Activated naive CD8-positive, alpha-beta T cell treated with anti-CD3 and anti-CD28 coated beads, Interleukin-2, amount 50 U/mL, for 24 hours (primary cell): ENCODE data around the gene TEX14.
"Not testable (repeated sequence)": the region's sequence is repeated elsewhere in the genome, so short reads cannot be mapped to it uniquely, and the experiment has no call there.

Experiments
- ATAC-seq: fragments of 150-1000 bp; cut with Tn5 transposase; one replicate; pipeline ENCODE4 v1.10.0; 2021
- DNase-seq: peaks from one replicate; pipeline ENCODE4 v3.0.0; 2021
- H3K27ac Mint-ChIP-seq: one replicate; pipeline ENCODE4 v1.8.0; 2021; ENCODE audit warnings: mild to moderate bottlenecking, mixed read lengths
- H3K27me3 Mint-ChIP-seq: one replicate; pipeline ENCODE4 v1.8.0; 2021; ENCODE audit warnings: mixed read lengths
- H3K36me3 Mint-ChIP-seq: one replicate; pipeline ENCODE4 v1.8.0; 2021; ENCODE audit warnings: low read depth, mixed read lengths
- H3K4me1 Mint-ChIP-seq: one replicate; pipeline ENCODE4 v1.8.0; 2021; ENCODE audit warnings: mixed read lengths
- H3K4me3 Mint-ChIP-seq: one replicate; pipeline ENCODE4 v1.8.0; 2021; ENCODE audit warnings: mild to moderate bottlenecking, moderate library complexity, mixed read lengths
- H3K9me3 Mint-ChIP-seq: one replicate; pipeline ENCODE4 v1.8.0; 2021; ENCODE audit warnings: mixed read lengths

Gene TEX14

GRCh38 chr17:58582718-58583117 lies 109.1 kb downstream of the TEX14 start:
- H3K36me3 Mint-ChIP-seq, H3K27ac Mint-ChIP-seq, H3K4me3 Mint-ChIP-seq, ATAC-seq, H3K9me3 Mint-ChIP-seq, H3K4me1 Mint-ChIP-seq, DNase-seq, H3K27me3 Mint-ChIP-seq: not testable (repeated sequence)

GRCh38 chr17:58580671-58581070 lies 111.2 kb downstream of the TEX14 start:
- Mint-ChIP-seq H3K36me3 (no peaks in the 10 kb centered on the region), H3K27me3 (no peaks in the 10 kb centered on the region), H3K9me3 (no peaks in the 10 kb centered on the region), H3K27ac (no peak overlapping the region), H3K4me3 (no peak overlapping the region), H3K4me1 (no peaks in the 10 kb centered on the region)
- DNase-seq (no peak), ATAC-seq (no peak)

GRCh38 chr17:58577696-58578095 lies 114.1 kb downstream of the TEX14 start:
- H3K27ac Mint-ChIP-seq, result no peak overlapping the region
- no peaks in the 10 kb centered on the region for H3K27me3 Mint-ChIP-seq
- DNase-seq (peak; percentile 38), ATAC-seq (no peak)
- no peaks in the 10 kb centered on the region for H3K36me3 Mint-ChIP-seq
- no peaks in the 10 kb centered on the region for H3K4me1 Mint-ChIP-seq
- no peaks in the 10 kb centered on the region for H3K9me3 Mint-ChIP-seq
- H3K4me3 Mint-ChIP-seq, result no peak overlapping the region

GRCh38 chr17:58576679-58577367 lies 115.0 kb downstream of the TEX14 start:
- Mint-ChIP-seq H3K27ac (no peak overlapping the region), H3K9me3 (no peaks in the 10 kb centered on the region), H3K27me3 (no peaks in the 10 kb centered on the region), H3K36me3 (no peaks in the 10 kb centered on the region), H3K4me1 (no peaks in the 10 kb centered on the region), H3K4me3 (no peak overlapping the region)
- ATAC-seq (no peak), DNase-seq (no peak)

GRCh38 chr17:58575511-58575910 lies 116.3 kb downstream of the TEX14 start:
- H3K36me3 Mint-ChIP-seq, result no peaks in the 10 kb centered on the region
- no peak overlapping the region for H3K27ac Mint-ChIP-seq
- no peak overlapping the region for H3K4me3 Mint-ChIP-seq
- no peak for ATAC-seq
- no peaks in the 10 kb centered on the region for H3K9me3 Mint-ChIP-seq
- no peaks in the 10 kb centered on the region for H3K4me1 Mint-ChIP-seq
- no peak for DNase-seq
- no peaks in the 10 kb centered on the region for H3K27me3 Mint-ChIP-seq

GRCh38 chr17:58574025-58574424 lies 117.8 kb downstream of the TEX14 start:
- H3K4me1 Mint-ChIP-seq, result no peaks in the 10 kb centered on the region
- no peaks in the 10 kb centered on the region for H3K27me3 Mint-ChIP-seq
- H3K36me3 Mint-ChIP-seq, result no peaks in the 10 kb centered on the region
- H3K9me3 Mint-ChIP-seq, result no peaks in the 10 kb centered on the region
- H3K4me3 Mint-ChIP-seq, result no peak overlapping the region
- no peak for ATAC-seq
- H3K27ac Mint-ChIP-seq, result no peak overlapping the region
- no peak for DNase-seq

- Mint-ChIP-seq H3K9me3 (no peaks in the 10 kb centered on the region), H3K27me3 (no peaks in the 10 kb centered on the region), H3K27ac (no peak overlapping the region), H3K4me1 (no peaks in the 10 kb centered on the region), H3K36me3 (no peaks in the 10 kb centered on the region), H3K4me3 (no peak overlapping the region)
- ATAC-seq (no peak), DNase-seq (no peak)
Measured at GRCh38 chr17:58572846-58573245, 119.0 kb downstream of the TEX14 start.

GRCh38 chr17:58570758-58571157 lies 121.1 kb downstream of the TEX14 start:
- Mint-ChIP-seq H3K9me3 (no peaks in the 10 kb centered on the region), H3K27me3 (no peaks in the 10 kb centered on the region), H3K4me1 (no peaks in the 10 kb centered on the region), H3K36me3 (no peaks in the 10 kb centered on the region), H3K4me3 (no peak overlapping the region), H3K27ac (no peak overlapping the region)
- ATAC-seq (no peak), DNase-seq (no peak)

GRCh38 chr17:58569196-58569595 lies 122.6 kb downstream of the TEX14 start:
- H3K9me3 Mint-ChIP-seq, result no peaks in the 10 kb centered on the region
- peaks cover 2% of the 10 kb centered on the region for H3K4me1 Mint-ChIP-seq
- no peak overlapping the region for H3K27ac Mint-ChIP-seq
- DNase-seq, result no peak
- H3K36me3 Mint-ChIP-seq, result no peaks in the 10 kb centered on the region
- no peak for ATAC-seq
- H3K27me3 Mint-ChIP-seq, result no peaks in the 10 kb centered on the region
- no peak overlapping the region for H3K4me3 Mint-ChIP-seq

- no peak for ATAC-seq
- no peaks in the 10 kb centered on the region for H3K27me3 Mint-ChIP-seq
- no peak for DNase-seq
- H3K4me1 Mint-ChIP-seq, result peaks cover 5% of the 10 kb centered on the region
- H3K27ac Mint-ChIP-seq, result no peak overlapping the region
- H3K9me3 Mint-ChIP-seq, result no peaks in the 10 kb centered on the region
- no peaks in the 10 kb centered on the region for H3K36me3 Mint-ChIP-seq
- no peak overlapping the region for H3K4me3 Mint-ChIP-seq
Measured at GRCh38 chr17:58568044-58568799, 123.6 kb downstream of the TEX14 start.

- ATAC-seq (no peak), DNase-seq (no peak)
- Mint-ChIP-seq H3K4me1 (peaks cover 5% of the 10 kb centered on the region), H3K9me3 (no peaks in the 10 kb centered on the region), H3K27ac (no peak overlapping the region), H3K27me3 (no peaks in the 10 kb centered on the region), H3K36me3 (no peaks in the 10 kb centered on the region), H3K4me3 (no peak overlapping the region)
Measured at GRCh38 chr17:58565389-58566311, 126.2 kb downstream of the TEX14 start.

GRCh38 chr17:58564971-58565370 lies 126.9 kb downstream of the TEX14 start:
- ATAC-seq, result no peak
- Mint-ChIP-seq H3K27ac (no peak overlapping the region), H3K4me1 (peaks cover 5% of the 10 kb centered on the region), H3K9me3 (no peaks in the 10 kb centered on the region), H3K36me3 (no peaks in the 10 kb centered on the region), H3K27me3 (no peaks in the 10 kb centered on the region), H3K4me3 (no peak overlapping the region)
- DNase-seq, result no peak

- no peak for ATAC-seq
- Mint-ChIP-seq H3K36me3 (no peaks in the 10 kb centered on the region), H3K4me3 (no peak overlapping the region), H3K27me3 (no peaks in the 10 kb centered on the region), H3K27ac (no peak overlapping the region), H3K9me3 (no peaks in the 10 kb centered on the region), H3K4me1 (peaks cover 5% of the 10 kb centered on the region)
- DNase-seq, result no peak
Measured at GRCh38 chr17:58564243-58564642, 127.6 kb downstream of the TEX14 start.

GRCh38 chr17:58560511-58560910 lies 131.3 kb downstream of the TEX14 start:
- H3K27me3 Mint-ChIP-seq, result no peaks in the 10 kb centered on the region
- no peaks in the 10 kb centered on the region for H3K9me3 Mint-ChIP-seq
- H3K27ac Mint-ChIP-seq, result no peak overlapping the region
- DNase-seq (no peak), ATAC-seq (no peak)
- H3K4me1 Mint-ChIP-seq, result peaks cover 11% of the 10 kb centered on the region
- no peaks in the 10 kb centered on the region for H3K36me3 Mint-ChIP-seq
- H3K4me3 Mint-ChIP-seq, result no peak overlapping the region

- H3K4me3 Mint-ChIP-seq, result no peak overlapping the region
- no peaks in the 10 kb centered on the region for H3K9me3 Mint-ChIP-seq
- no peaks in the 10 kb centered on the region for H3K36me3 Mint-ChIP-seq
- H3K4me1 Mint-ChIP-seq, result peaks cover 6% of the 10 kb centered on the region
- ATAC-seq (no peak), DNase-seq (no peak)
- no peaks in the 10 kb centered on the region for H3K27me3 Mint-ChIP-seq
- no peak overlapping the region for H3K27ac Mint-ChIP-seq
Measured at GRCh38 chr17:58557981-58558380, 133.9 kb downstream of the TEX14 start.
